ENCODE results near the gene FAM53B.

DNA sequence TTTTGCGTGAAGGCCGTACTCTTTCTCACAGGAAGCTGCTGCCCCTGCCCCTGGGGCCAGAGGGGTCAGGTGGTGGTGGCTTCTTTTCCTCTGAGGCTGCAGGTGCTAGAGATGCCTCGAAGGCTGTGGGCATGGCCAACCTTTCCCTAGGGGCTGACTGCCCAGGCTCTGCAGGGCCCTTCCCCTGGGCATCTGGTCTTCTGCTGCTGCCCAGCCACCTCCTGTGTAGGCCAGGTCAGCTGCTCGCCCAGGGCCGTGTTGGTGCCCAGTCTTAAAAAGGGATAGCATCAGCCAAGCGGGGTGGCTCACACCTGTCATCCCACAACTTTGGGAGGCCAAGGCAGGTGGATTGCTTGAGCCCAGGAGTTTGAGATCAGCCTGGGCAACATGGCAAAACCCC, 114.3 kb downstream of the FAM53B start:
- TF ChIP-seq, protein P1, sequence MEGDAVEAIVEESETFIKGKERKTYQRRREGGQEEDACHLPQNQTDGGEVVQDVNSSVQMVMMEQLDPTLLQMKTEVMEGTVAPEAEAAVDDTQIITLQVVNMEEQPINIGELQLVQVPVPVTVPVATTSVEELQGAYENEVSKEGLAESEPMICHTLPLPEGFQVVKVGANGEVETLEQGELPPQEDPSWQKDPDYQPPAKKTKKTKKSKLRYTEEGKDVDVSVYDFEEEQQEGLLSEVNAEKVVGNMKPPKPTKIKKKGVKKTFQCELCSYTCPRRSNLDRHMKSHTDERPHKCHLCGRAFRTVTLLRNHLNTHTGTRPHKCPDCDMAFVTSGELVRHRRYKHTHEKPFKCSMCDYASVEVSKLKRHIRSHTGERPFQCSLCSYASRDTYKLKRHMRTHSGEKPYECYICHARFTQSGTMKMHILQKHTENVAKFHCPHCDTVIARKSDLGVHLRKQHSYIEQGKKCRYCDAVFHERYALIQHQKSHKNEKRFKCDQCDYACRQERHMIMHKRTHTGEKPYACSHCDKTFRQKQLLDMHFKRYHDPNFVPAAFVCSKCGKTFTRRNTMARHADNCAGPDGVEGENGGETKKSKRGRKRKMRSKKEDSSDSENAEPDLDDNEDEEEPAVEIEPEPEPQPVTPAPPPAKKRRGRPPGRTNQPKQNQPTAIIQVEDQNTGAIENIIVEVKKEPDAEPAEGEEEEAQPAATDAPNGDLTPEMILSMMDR (IDR thresholded peaks at IDR 0.05) = no peak
- no peak for TF ChIP-seq ZFX (IDR thresholded peaks at IDR 0.05; ENCODE audit: borderline replicate concordance)

Data from 22Rv1 (cell line).